Activated T-cell treated with anti-CD3 and anti-CD28 coated beads, Interleukin-2, amount 50 U/mL, for 48 hours (primary cell): ENCODE measurements around the gene SERPINA5.
"Not testable (repeated sequence)": the region's sequence is repeated elsewhere in the genome, so short reads cannot be mapped to it uniquely, and the experiment has no call there.

Experiments used
- DNase-seq, 2 experiments: peaks; one replicate each; pipeline ENCODE4 v3.0.0-alpha.2; 2020

Gene SERPINA5

DNA sequence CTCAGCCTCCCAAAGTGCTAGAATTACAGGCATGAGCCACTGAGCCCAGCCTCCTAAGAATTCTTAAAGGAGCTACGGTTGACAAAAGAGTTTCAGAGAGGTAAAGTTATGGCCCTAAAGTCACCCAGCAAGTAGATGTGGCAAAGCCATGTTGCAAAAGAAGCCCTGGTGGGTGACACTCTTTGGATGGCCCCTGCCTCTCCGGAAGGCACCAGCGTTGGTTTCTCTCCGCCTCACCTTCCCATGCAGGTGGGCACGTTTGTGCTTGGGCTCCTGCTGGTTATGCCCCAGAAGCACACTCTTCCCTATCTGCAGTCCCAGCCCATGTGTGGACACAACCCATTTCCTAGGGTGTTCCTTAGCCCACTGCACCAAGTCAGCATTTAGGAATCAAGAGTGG is 21.5 kb downstream of the SERPINA5 start:
- no peak for DNase-seq

GRCh38 chr14:94605361-94605760 is 24.1 kb downstream of the SERPINA5 start:
- DNase-seq: no peak

DNA sequence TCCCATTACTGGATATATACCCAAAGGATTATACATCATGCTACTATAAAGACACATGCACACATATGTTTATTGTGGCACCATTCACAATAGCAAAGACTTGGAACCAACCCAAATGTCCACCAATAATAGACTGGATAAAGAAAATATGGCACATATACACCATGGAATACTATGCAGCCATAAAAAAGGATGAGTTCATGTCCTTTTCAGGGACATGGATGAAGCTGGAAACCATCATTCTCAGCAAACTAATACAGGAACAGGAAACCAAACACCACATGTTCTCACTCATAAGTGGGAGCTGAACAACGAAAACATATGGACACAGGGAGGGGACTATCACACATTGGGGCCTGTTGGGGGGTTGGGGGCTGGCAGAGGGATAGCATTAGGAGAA is 27.7 kb downstream of the SERPINA5 start:
- DNase-seq: not testable (repeated sequence)

GRCh38 chr14:94611179-94611578 is 30.0 kb downstream of the SERPINA5 start:
- no peak for DNase-seq

DNA sequence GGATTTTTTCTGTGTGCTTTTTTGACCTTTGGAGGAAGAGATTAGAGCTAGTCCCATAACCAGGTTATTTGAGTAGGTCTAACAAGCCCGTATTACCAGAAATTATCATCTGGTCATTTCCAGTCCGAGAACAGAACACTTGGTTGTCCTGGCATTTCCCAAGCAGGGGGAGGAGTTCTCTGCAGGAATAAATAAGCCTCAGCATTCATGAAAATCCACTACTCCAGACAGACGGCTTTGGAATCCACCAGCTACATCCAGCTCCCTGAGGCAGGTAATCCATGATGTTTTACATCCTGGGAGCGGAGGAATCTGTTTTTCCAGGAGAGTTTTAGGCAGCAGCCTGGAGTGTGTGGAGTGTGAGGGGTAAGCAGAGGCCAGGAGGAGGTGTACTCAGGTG is 30.9 kb downstream of the SERPINA5 start, which contains the start of gene SERPINA3:
Gene SERPINA3, plus strand, starts transcription at position 218 of the 400 bp plus-strand sequence. CDS start 2,051 bp downstream, outside the sequence.
- DNase-seq: no peak

GRCh38 chr14:94612580-94613554 is 31.6 kb downstream of the SERPINA5 start:
- no peak for DNase-seq

GRCh38 chr14:94613720-94614644 is 32.8 kb downstream of the SERPINA5 start:
- DNase-seq: no peak

DNA sequence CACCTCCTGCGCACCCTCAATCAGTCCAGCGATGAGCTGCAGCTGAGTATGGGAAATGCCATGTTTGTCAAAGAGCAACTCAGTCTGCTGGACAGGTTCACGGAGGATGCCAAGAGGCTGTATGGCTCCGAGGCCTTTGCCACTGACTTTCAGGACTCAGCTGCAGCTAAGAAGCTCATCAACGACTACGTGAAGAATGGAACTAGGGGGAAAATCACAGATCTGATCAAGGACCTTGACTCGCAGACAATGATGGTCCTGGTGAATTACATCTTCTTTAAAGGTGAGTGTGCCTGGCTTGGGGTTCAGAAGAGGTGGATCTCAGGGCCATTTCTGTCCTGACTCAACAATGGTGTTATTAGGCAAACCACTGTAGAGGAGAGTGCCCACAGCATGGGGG is 33.6 kb downstream of the SERPINA5 start:
- DNase-seq: no peak

GRCh38 chr14:94615254-94615653 is 34.0 kb downstream of the SERPINA5 start:
- DNase-seq: no peak

DNA sequence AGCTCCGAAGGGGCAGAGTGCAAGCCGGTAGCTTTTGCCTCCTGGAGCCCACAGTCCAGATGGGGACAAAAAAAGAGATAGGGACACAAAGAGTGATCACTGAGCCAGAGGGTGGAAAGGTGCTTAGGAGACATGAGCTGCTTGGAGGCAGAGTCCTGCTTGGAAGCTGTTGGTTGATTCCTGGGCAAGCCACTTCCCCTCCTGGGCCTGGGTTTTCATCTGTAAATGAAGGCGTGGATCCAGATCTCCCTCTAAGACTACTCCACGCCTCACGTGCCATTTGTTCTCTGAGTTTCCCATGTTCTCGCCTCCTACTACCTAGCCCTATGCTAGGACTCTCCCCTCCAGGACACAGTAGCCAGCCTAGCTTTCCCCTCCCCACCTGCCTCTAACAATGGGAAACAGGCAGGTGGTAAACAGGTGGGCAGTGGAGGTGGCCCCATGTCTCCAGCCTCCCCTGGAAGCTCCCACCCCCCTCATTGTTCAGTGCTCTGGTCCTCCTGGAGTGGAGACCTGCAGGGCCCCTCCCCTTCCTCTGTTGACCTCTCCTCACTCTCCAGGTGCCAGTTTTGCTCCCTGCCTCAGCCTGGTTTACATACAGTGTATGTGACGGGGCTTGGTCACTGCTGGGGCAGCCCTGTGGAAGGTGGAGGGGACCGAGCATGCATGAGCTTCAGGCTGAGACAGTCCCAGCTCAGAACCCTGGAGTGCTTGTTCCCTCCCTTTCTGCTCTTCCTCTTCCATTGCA is 34.8 kb downstream of the SERPINA5 start:
- no peak for DNase-seq

- DNase-seq: no peak
Measured at GRCh38 chr14:94617366-94617941, 36.2 kb downstream of the SERPINA5 start.

DNA sequence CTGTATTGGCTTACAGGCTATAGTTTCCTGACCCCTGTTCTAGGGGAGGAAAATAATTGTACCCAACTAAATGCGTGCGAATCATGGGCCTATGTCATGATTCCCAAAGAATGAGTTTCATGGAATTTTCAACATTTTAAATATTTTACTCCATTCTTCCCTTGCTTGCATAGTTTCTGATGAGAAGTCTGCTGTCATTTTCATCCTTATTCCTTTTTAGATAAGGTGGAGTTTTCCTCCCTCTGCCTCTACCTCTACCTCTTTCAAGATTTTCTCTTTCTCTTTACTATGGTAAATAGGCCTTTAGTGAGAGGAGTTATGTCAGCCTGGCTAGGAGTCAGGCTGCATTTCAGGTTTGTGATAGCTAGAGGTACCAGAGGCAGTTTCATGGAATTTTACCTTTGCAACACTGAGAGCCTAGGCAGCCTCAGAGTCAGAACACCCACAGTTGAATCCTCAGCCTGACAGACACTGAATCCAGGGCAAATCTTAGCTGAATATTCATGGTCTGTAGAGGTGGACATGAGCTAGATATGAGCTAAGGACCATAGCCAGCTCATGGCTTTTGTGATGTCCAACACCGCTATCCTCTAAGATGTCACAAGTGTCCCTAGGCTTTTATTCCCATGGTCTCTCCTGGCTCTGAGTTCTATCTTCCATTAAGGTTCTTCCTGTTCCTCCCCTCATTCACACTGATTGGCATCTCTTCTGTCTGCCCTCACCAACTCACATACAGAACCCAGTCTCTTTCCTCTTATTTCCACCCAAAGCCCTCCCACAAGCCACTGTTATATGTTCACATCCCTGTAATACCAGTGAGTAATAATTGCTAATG is 37.0 kb downstream of the SERPINA5 start:
- no peak for DNase-seq

GRCh38 chr14:94619297-94619696 is 38.1 kb downstream of the SERPINA5 start:
- DNase-seq: no peak

DNA sequence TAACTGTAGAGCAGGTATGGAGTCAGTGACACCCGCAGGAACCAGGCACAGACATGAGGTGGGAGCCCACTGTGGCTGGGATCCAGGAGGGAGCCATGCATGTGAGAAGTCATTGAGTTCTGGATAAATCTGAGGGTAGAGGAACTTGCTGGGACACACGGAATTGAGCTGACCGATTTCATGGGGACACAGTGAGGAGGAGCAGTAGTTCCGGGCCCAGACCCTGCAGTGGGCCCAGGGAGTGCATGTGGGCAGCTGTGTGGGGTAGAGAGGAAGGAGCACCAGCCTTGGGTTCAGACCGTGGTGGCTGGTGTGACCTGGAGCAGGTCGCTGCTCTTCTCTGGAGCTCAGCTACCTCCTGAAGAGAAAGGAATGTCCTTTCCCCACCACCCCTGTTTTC is 39.4 kb downstream of the SERPINA5 start:
- DNase-seq: no peak

DNA sequence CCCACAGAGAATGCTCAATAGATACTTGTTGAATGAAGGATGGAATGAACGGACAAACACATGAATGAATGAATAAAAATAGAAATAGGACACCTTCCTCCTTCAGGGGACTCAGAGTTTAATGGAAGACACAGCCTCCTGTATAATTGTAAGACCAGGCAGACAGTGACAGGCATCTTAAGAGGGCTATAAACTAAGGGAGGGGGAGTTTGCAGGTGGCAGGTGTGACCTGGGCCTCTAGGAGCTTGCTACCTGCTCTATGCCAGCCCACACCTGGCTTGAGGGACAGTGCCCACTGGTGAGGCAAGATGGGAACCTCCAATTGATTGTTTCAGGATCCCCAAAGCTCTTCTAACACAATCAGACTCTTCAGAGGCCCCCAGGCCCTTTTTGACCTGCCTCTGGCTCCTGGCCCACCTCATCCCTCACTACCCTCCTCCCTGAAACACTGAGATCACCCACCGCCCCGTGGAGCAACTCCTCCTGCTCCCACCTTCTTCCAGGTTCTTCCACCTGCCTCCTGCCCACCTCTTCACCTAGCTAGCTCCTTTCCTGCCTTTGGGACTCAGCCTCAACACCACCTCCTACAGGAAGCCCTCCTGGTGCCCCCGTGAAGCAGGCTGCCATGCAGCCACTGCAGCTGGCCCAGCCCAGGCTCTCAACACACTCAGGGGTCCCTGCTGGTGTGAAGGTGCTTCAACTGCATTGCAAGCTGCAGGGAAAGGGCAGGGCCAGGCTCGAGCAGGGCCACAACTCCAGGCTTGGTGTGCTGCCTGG is 40.3 kb downstream of the SERPINA5 start:
- no peak for DNase-seq

- DNase-seq: no peak
Measured at GRCh38 chr14:94622653-94623421, 41.6 kb downstream of the SERPINA5 start.

DNA sequence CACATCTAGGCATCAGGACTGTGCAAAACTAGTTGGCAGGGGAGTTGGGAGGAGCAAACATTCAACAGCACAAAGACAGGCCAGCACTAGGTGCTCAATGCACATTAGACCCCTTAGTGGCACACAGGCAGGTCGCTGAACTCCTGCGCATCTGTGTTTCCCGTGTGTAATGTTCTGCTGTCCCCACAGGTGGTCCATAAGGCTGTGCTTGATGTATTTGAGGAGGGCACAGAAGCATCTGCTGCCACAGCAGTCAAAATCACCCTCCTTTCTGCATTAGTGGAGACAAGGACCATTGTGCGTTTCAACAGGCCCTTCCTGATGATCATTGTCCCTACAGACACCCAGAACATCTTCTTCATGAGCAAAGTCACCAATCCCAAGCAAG is 42.2 kb downstream of the SERPINA5 start:
- no peak for DNase-seq

GRCh38 chr14:94623856-94624499 is 42.8 kb downstream of the SERPINA5 start:
- DNase-seq: no peak
